WTC11 (cell line): ENCODE data around the gene SLC26A11. TPM values are rescaled to one million over a fixed set of nuclear protein-coding genes. Genes with fewer than 3 reads are reported as not detected.

Experiments
- ATAC-seq: fragments of 200-7000 bp; cut with Tn5 transposase; 2 replicates; pipeline ENCODE4 v1.10.0; 2021; ENCODE audit warnings: mild to moderate bottlenecking, moderate library complexity
- CTCF ChIA-PET: fragments of 300-600 bp; sonication (Branson Sonifier 250); formaldehyde crosslinking; loops from one replicate; lab custom pipeline; 2021; ENCODE audit warnings: antibody characterized with exemption; lab: Charles Lee
- POLR2A ChIA-PET: fragments of 350-600 bp; sonication (Branson Sonifier 250); formaldehyde crosslinking; loops from one replicate; lab custom pipeline; 2021; ENCODE audit warnings: antibody characterized with exemption; lab: Charles Lee
- DNase-seq: peaks from one replicate; pipeline ENCODE4 v3.0.0; 2021; ENCODE audit warnings: low spot score
- H3K27ac Mint-ChIP-seq: 2 replicates; pipeline ENCODE4 v1.8.0; 2021; ENCODE audit warnings: mixed read lengths
- H3K27me3 Mint-ChIP-seq: 2 replicates; pipeline ENCODE4 v1.8.0; 2021; ENCODE audit warnings: low read depth, mild to moderate bottlenecking, moderate library complexity, mixed read lengths
- H3K36me3 Mint-ChIP-seq: 2 replicates; pipeline ENCODE4 v1.8.0; 2021; ENCODE audit warnings: mixed read lengths
- H3K4me1 Mint-ChIP-seq: 2 replicates; pipeline ENCODE4 v1.8.0; 2022; ENCODE audit warnings: mixed read lengths
- H3K4me3 Mint-ChIP-seq: 2 replicates; pipeline ENCODE4 v1.8.0; 2021; ENCODE audit warnings: mild to moderate bottlenecking, moderate library complexity, mixed read lengths
- H3K9me3 Mint-ChIP-seq: 2 replicates; pipeline ENCODE4 v1.8.0; 2021; ENCODE audit warnings: mixed read lengths
- ATF1 ChIP-seq: sonication (generic); formaldehyde crosslinking; IDR thresholded peaks from 2 replicates; pipeline ENCODE4 v1.8.1; 2023; ENCODE audit warnings: mild to moderate bottlenecking, moderate library complexity, missing genetic modification reagents
- CREM ChIP-seq: sonication (generic); formaldehyde crosslinking; IDR thresholded peaks from 2 replicates; pipeline ENCODE4 v1.8.1; 2022; ENCODE audit warnings: mild to moderate bottlenecking, missing genetic modification reagents, moderate library complexity
- ELF4 ChIP-seq: sonication (generic); formaldehyde crosslinking; IDR thresholded peaks from 2 replicates; pipeline ENCODE4 v1.8.1; 2022; ENCODE audit warnings: low read depth, mild to moderate bottlenecking, moderate library complexity, missing genetic modification reagents
- IRF2 ChIP-seq: sonication (generic); formaldehyde crosslinking; IDR thresholded peaks from 2 replicates; pipeline ENCODE4 v1.8.0; 2022; ENCODE audit warnings: low read depth, missing genetic modification reagents, borderline replicate concordance
- NR1H2 ChIP-seq: sonication (generic); formaldehyde crosslinking; IDR thresholded peaks from 2 replicates; pipeline ENCODE4 v1.9.0; 2021; ENCODE audit warnings: mild to moderate bottlenecking, moderate library complexity, missing genetic modification reagents
- PREB ChIP-seq: sonication (generic); formaldehyde crosslinking; IDR thresholded peaks from 2 replicates; pipeline ENCODE4 v1.8.1; 2022; ENCODE audit warnings: mild to moderate bottlenecking, missing genetic modification reagents, moderate library complexity, borderline replicate concordance
- SMAD4 ChIP-seq: sonication (generic); formaldehyde crosslinking; IDR thresholded peaks from 2 replicates; pipeline ENCODE4 v1.8.0; 2022; ENCODE audit warnings: mild to moderate bottlenecking, missing genetic modification reagents
- TEAD1 ChIP-seq: sonication (generic); formaldehyde crosslinking; IDR thresholded peaks from 2 replicates; pipeline ENCODE4 v1.8.0; 2022; ENCODE audit warnings: mild to moderate bottlenecking, missing genetic modification reagents
- ZBTB21 ChIP-seq: sonication (generic); formaldehyde crosslinking; IDR thresholded peaks from 2 replicates; pipeline ENCODE4 v1.8.1; 2023; ENCODE audit warnings: mild to moderate bottlenecking, missing genetic modification reagents, borderline replicate concordance
- ZBTB43 ChIP-seq: sonication (generic); formaldehyde crosslinking; IDR thresholded peaks from 2 replicates; pipeline ENCODE4 v1.8.1; 2023; ENCODE audit warnings: mild to moderate bottlenecking, missing genetic modification reagents
- ZNF232 ChIP-seq: sonication (generic); formaldehyde crosslinking; IDR thresholded peaks from 2 replicates; pipeline ENCODE4 v1.8.0; 2022; ENCODE audit warnings: mild to moderate bottlenecking, missing genetic modification reagents
- ZNF317 ChIP-seq: sonication (generic); formaldehyde crosslinking; IDR thresholded peaks from 2 replicates; pipeline ENCODE4 v1.8.1; 2023; ENCODE audit warnings: low read depth, mild to moderate bottlenecking, moderate library complexity, missing genetic modification reagents, borderline replicate concordance
- ZNF671 ChIP-seq: fragments of 250-450 bp; sonication (Bioruptor Pico); IDR thresholded peaks from 2 replicates; pipeline ENCODE4 v1.8.0; 2021; ENCODE audit warnings: mild to moderate bottlenecking
- total RNA-seq: library from RNA; stranded (reverse); gene quantifications from 3 replicates; pipeline ENCODE4 v1.2.3, GENCODE V29; 2021
- TF ChIP-seq, protein P1 (sequence below): sonication (generic); formaldehyde crosslinking; IDR thresholded peaks from 2 replicates; pipeline ENCODE4 v1.8.0; 2023; ENCODE audit warnings: mild to moderate bottlenecking, missing genetic modification reagents
- TF ChIP-seq, protein P2 (sequence below): sonication (generic); formaldehyde crosslinking; IDR thresholded peaks from 2 replicates; pipeline ENCODE4 v1.8.1; 2023; ENCODE audit warnings: mild to moderate bottlenecking, missing genetic modification reagents, borderline replicate concordance
- TF ChIP-seq, protein P3 (sequence below): fragments of 250-450 bp; sonication (Bioruptor Pico); IDR thresholded peaks from 2 replicates; pipeline ENCODE4 v1.9.0; 2021; ENCODE audit warnings: moderate library complexity, mild to moderate bottlenecking, inconsistent platforms, borderline replicate concordance
- TF ChIP-seq, protein P4 (sequence below): sonication (generic); formaldehyde crosslinking; IDR thresholded peaks from 2 replicates; pipeline ENCODE4 v1.8.0; 2023; ENCODE audit warnings: missing genetic modification reagents, mild to moderate bottlenecking, borderline replicate concordance

SLC26A11 gene
- total RNA-seq, 1 experiment from 2014 or later: 26.4 TPM

GRCh38 chr17:80237386-80237785, 17.2 kb downstream of the SLC26A11 start (continued):
- TF ChIP-seq, protein P1, sequence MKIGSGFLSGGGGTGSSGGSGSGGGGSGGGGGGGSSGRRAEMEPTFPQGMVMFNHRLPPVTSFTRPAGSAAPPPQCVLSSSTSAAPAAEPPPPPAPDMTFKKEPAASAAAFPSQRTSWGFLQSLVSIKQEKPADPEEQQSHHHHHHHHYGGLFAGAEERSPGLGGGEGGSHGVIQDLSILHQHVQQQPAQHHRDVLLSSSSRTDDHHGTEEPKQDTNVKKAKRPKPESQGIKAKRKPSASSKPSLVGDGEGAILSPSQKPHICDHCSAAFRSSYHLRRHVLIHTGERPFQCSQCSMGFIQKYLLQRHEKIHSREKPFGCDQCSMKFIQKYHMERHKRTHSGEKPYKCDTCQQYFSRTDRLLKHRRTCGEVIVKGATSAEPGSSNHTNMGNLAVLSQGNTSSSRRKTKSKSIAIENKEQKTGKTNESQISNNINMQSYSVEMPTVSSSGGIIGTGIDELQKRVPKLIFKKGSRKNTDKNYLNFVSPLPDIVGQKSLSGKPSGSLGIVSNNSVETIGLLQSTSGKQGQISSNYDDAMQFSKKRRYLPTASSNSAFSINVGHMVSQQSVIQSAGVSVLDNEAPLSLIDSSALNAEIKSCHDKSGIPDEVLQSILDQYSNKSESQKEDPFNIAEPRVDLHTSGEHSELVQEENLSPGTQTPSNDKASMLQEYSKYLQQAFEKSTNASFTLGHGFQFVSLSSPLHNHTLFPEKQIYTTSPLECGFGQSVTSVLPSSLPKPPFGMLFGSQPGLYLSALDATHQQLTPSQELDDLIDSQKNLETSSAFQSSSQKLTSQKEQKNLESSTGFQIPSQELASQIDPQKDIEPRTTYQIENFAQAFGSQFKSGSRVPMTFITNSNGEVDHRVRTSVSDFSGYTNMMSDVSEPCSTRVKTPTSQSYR: no peak
- TF ChIP-seq ZNF232 (CRISPR knock-in tag): no peak
- no peak for TF ChIP-seq ELF4 (CRISPR knock-in tag)
- no peak for TF ChIP-seq ZBTB43 (CRISPR knock-in tag)
- TF ChIP-seq, protein P2, sequence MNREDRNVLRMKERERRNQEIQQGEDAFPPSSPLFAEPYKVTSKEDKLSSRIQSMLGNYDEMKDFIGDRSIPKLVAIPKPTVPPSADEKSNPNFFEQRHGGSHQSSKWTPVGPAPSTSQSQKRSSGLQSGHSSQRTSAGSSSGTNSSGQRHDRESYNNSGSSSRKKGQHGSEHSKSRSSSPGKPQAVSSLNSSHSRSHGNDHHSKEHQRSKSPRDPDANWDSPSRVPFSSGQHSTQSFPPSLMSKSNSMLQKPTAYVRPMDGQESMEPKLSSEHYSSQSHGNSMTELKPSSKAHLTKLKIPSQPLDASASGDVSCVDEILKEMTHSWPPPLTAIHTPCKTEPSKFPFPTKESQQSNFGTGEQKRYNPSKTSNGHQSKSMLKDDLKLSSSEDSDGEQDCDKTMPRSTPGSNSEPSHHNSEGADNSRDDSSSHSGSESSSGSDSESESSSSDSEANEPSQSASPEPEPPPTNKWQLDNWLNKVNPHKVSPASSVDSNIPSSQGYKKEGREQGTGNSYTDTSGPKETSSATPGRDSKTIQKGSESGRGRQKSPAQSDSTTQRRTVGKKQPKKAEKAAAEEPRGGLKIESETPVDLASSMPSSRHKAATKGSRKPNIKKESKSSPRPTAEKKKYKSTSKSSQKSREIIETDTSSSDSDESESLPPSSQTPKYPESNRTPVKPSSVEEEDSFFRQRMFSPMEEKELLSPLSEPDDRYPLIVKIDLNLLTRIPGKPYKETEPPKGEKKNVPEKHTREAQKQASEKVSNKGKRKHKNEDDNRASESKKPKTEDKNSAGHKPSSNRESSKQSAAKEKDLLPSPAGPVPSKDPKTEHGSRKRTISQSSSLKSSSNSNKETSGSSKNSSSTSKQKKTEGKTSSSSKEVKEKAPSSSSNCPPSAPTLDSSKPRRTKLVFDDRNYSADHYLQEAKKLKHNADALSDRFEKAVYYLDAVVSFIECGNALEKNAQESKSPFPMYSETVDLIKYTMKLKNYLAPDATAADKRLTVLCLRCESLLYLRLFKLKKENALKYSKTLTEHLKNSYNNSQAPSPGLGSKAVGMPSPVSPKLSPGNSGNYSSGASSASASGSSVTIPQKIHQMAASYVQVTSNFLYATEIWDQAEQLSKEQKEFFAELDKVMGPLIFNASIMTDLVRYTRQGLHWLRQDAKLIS (CRISPR knock-in tag): no peak
- no peak for TF ChIP-seq CREM
- no peak for TF ChIP-seq ZNF317

- ChIA-PET POLR2A (no interaction called here), CTCF (no interaction called here)
- no peak for ATAC-seq
- Mint-ChIP-seq H3K27me3 (no peaks in the 10 kb centered on the region), H3K9me3 (no peaks in the 10 kb centered on the region), H3K4me3 (no peak overlapping the region), H3K4me1 (no peaks in the 10 kb centered on the region), H3K27ac (no peak overlapping the region), H3K36me3 (peaks cover 42% of the 10 kb centered on the region)
- TF ChIP-seq IRF2 (CRISPR knock-in tag) (no peak), PREB (no peak), ZNF232 (CRISPR knock-in tag) (no peak), NR1H2 (CRISPR knock-in tag) (no peak), ZBTB21 (no peak), ZNF671 (no peak), CREM (no peak), TEAD1 (CRISPR knock-in tag) (no peak), SMAD4 (CRISPR knock-in tag) (no peak), ATF1 (no peak)
- TF ChIP-seq, protein P3, sequence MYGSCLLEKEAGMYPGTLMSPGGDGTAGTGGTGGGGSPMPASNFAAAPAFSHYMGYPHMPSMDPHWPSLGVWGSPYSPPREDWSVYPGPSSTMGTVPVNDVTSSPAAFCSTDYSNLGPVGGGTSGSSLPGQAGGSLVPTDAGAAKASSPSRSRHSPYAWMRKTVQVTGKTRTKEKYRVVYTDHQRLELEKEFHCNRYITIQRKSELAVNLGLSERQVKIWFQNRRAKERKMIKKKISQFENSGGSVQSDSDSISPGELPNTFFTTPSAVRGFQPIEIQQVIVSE (CRISPR knock-in tag): no peak
- TF ChIP-seq, protein P4, sequence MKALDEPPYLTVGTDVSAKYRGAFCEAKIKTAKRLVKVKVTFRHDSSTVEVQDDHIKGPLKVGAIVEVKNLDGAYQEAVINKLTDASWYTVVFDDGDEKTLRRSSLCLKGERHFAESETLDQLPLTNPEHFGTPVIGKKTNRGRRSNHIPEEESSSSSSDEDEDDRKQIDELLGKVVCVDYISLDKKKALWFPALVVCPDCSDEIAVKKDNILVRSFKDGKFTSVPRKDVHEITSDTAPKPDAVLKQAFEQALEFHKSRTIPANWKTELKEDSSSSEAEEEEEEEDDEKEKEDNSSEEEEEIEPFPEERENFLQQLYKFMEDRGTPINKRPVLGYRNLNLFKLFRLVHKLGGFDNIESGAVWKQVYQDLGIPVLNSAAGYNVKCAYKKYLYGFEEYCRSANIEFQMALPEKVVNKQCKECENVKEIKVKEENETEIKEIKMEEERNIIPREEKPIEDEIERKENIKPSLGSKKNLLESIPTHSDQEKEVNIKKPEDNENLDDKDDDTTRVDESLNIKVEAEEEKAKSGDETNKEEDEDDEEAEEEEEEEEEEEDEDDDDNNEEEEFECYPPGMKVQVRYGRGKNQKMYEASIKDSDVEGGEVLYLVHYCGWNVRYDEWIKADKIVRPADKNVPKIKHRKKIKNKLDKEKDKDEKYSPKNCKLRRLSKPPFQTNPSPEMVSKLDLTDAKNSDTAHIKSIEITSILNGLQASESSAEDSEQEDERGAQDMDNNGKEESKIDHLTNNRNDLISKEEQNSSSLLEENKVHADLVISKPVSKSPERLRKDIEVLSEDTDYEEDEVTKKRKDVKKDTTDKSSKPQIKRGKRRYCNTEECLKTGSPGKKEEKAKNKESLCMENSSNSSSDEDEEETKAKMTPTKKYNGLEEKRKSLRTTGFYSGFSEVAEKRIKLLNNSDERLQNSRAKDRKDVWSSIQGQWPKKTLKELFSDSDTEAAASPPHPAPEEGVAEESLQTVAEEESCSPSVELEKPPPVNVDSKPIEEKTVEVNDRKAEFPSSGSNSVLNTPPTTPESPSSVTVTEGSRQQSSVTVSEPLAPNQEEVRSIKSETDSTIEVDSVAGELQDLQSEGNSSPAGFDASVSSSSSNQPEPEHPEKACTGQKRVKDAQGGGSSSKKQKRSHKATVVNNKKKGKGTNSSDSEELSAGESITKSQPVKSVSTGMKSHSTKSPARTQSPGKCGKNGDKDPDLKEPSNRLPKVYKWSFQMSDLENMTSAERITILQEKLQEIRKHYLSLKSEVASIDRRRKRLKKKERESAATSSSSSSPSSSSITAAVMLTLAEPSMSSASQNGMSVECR: no peak
- DNase-seq: no peak
Observed at GRCh38 chr17:80242505-80242904, 22.3 kb downstream of the SLC26A11 start.
